Motor neuron (in vitro differentiated cells): ENCODE results near the gene C7. TPM values are rescaled to one million over a fixed set of nuclear protein-coding genes. Genes with fewer than 3 reads are reported as not detected.
A peak's percentile ranks its signal among the peaks of the same experiment; 100 is the strongest.

ENCODE experiments used
- ATAC-seq, 8 experiments: fragments of 200-7000 bp; cut with Tn5 transposase; replicated peaks in 6 of 8; 2 replicates each; pipeline ENCODE4 v1.8.0; 2021; ENCODE audit warnings: mild to moderate bottlenecking in 8 of 8, moderate library complexity in 8 of 8
- H3K27ac ChIP-seq, 2 donors: fragments of 250-450 bp; sonication (Bioruptor Pico); 2 replicates each; pipeline ENCODE4 v1.9.0; 2021; ENCODE audit warnings: antibody characterized with exemption in 2 of 2, mild to moderate bottlenecking in 2 of 2, moderate library complexity in 1 of 2
- H3K4me1 ChIP-seq, 2 donors: fragments of 250-450 bp; sonication (Bioruptor Pico); replicated peaks in 1 of 2; 2 replicates each; pipeline ENCODE4 v1.6.1; 2021; ENCODE audit warnings: antibody characterized with exemption in 2 of 2, mild to moderate bottlenecking in 2 of 2, moderate library complexity in 1 of 2
- H3K4me3 ChIP-seq, 5 donors: fragments of 250-450 bp; sonication (Bioruptor Pico); 2 replicates each; pipeline ENCODE4 v1.9.0; 2021; ENCODE audit warnings: antibody characterized with exemption in 5 of 5, mild to moderate bottlenecking in 5 of 5, moderate library complexity in 4 of 5
- WGBS, 10 experiments: fragments of 450-650 bp; shearing (Covaris generic); methylation state at CpG; one replicate each; pipeline ENCODE4 v1.0.0; 2022; 5-methylcytosine and 5-hydroxymethylcytosine counted together
- in situ Hi-C, 9 experiments: fragments of 400-800 bp; cut with MboI; loops; one replicate each; pipeline ENCODE4 v1.15.0; 2021; ENCODE audit warnings: low sequenced_read_pairs in 9 of 9, low pct_unique_long_range_greater_than_20kb in 2 of 9; ENCODE audit not compliant: unreplicated experiment in 9 of 9
- total RNA-seq, 8 experiments: library from RNA; unstranded; fragments of 300-600 nt; gene quantifications; 2 replicates each; pipeline versions ENCODE4 v1.2.3 to v1.2.4, GENCODE V29; 2022

The C7 gene
- total RNA-seq, 8 experiments from 2014 or later: 0.33 to 504 (median 1.6) TPM; not detected in 4

DNA sequence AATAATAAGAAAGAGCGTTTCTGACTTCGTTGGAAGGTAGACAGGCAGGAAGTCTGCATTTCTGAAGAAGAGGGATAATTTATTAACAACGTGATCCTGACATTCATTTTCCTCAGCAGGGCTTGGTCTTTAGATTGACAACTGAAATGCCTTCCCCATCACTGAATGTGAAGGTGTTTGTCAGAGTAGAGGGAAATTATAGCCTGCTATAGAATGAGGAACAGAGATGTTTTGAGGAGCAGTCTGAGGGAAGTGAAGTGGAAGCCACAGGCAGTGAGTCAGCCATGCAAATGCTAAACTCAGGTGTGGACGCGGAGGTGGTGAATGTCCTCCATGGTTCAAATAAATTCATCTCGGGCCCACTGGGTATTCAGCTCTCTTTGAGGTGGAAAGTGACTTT lies 30.5 kb downstream of the C7 start:
- in situ Hi-C loops: no loop called here
- Histone ChIP-seq H3K27ac (no peak overlapping the region), H3K4me3 (no peak overlapping the region), H3K4me1 (no peaks in the 10 kb centered on the region)
- 0 to 100% (median 85%) methylated on average over 1 to 6 of the region's 6 CpGs for WGBS, 10 experiments
- ATAC-seq: no peak

- no peak for ATAC-seq
- no peaks in the 10 kb centered on the region for H3K4me1 ChIP-seq
- 73 to 97% (median 93%) methylated on average over 3 to 5 of the region's 5 CpGs for WGBS, 10 experiments
- H3K27ac ChIP-seq: no peak overlapping the region
- in situ Hi-C loops: no loop called here
- no peak overlapping the region for H3K4me3 ChIP-seq
Measured at GRCh38 chr5:40945111-40945510, 35.8 kb downstream of the C7 start.

GRCh38 chr5:40955313-40955712 lies 46.0 kb downstream of the C7 start:
- Histone ChIP-seq H3K4me3 (no peak overlapping the region), H3K27ac (no peak overlapping the region), H3K4me1 (no peaks in the 10 kb centered on the region)
- in situ Hi-C loops: no loop called here
- no peak for ATAC-seq
- 20 to 100% (median 81%) methylated on average over 1 to 5 of the region's 5 CpGs for WGBS, 10 experiments

DNA sequence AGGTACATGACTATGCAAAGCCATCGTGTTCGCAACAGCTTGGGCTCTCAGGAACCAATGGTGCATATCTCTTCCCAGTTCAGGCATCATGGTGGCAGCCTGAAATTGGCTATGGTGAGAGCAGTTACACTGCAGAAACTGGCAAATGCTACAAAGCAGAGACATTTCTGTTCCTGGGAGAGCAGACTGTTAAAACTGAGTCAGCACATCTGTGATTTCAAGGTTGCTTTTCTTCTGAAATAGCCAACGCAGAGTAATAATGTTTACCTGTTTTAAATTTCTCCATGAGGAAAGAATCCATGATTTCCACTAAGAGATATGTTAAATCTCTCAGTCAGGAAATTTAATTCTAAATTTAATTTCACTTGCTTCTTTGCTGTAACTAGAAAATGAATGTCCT lies 47.8 kb downstream of the C7 start:
- Histone ChIP-seq H3K4me3 (no peak overlapping the region), H3K4me1 (no peaks in the 10 kb centered on the region), H3K27ac (no peak overlapping the region)
- WGBS, 10 experiments: 30 to 100% (median 94%) methylated on average over 1 to 3 of the region's 3 CpGs; no CpG with 5 or more reads in 2 of the 10 experiments
- in situ Hi-C loops: no loop called here
- no peak for ATAC-seq

DNA sequence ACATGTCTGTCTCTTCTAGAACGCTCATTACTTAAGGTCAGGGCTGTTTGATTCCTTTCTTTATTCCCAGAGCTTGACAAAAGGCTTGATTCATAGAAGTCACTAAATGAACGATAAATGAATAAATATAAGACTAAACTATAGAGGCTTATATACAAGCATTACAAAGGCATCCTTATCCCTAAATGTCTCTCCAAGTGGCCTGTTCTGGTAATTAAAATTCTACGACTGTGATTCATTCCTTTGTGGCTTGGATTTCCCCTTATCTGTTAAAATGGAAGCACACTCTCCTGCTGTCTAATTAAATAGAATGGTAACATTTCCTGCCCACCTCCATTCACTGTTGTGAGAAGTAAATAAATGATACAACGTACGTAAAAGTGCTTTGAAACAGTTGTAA lies 49.5 kb downstream of the C7 start:
- in situ Hi-C loops: no loop called here
- no peak overlapping the region for H3K4me3 ChIP-seq
- ATAC-seq: no peak
- 26 to 100% (median 92%) methylated on average over 2 to 5 of the region's 5 CpGs; no CpG with 5 or more reads in 1 of the 10 experiments for WGBS, 10 experiments
- H3K27ac ChIP-seq: no peak overlapping the region
- H3K4me1 ChIP-seq: no peaks in the 10 kb centered on the region

DNA sequence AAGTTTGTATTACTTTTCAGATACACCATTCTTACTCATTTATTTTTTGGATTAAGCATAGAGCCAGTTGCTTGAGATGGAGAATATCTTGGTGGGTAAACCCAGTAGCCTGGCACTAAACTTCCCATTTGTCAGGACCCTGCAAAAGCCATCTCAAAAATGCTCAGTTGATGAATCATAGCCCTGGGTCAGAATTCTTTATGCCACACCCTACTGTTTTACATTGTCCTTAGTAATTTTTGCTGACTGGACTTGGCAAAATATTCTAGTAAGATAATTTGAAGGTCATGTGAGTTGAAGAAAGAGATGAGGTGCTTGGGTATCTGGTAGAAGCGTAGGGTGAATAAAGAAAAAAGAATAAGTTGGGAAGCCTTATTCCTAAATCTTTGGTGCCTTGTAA lies 50.7 kb downstream of the C7 start:
- in situ Hi-C loops: no loop called here
- ATAC-seq: peak in 2 of 8 experiments; percentile 42 to 86
- 0 to 100% (median 75%) methylated on average over 1 of the region's 1 CpG; no CpG with 5 or more reads in 1 of the 10 experiments for WGBS, 10 experiments
- Histone ChIP-seq H3K4me3 (no peak overlapping the region), H3K4me1 (no peaks in the 10 kb centered on the region), H3K27ac (no peak overlapping the region)

DNA sequence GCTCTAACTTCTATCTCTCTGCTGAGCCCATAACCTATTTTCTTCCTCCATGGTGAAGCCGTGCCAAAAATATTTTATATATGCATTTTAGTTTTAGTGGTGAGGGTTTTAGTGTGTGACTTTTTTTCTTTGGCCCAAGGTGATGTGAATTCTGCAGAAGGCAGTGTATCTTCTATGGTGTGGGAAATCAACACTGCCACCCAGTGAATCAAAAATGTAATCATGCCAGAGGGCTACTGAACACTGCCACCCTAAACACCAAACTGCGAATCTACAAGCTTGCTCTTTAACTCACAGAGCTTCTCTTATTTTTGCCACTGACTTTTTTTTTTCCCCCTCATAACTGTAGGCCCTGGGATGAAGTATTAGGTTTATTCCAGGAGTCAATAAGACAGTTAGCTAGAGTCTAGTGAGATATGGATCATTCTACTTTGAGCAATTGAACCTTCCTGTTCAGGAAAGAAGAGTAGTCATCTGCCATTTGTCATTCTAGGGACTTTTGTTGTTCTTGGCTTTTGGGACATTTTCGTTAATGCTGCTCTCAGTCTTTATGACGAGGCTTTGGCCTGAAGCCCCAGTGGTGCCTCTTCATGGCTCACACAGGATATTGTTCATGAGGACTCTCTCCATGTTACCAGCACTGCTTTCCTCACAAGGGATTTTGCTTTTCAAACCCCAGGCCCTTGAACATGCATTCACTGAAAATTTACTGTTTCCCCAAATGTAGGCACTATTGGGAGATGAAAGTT lies 53.1 kb downstream of the C7 start:
- 25 to 100% (median 88%) methylated on average over 1 to 4 of the region's 4 CpGs for WGBS, 10 experiments
- H3K4me1 ChIP-seq: no peaks in the 10 kb centered on the region
- no peak overlapping the region for H3K27ac ChIP-seq
- no peak overlapping the region for H3K4me3 ChIP-seq
- no peak for ATAC-seq
- in situ Hi-C loops: no loop called here

- in situ Hi-C loops: no loop called here
- Histone ChIP-seq H3K27ac (no peak overlapping the region), H3K4me3 (no peak overlapping the region), H3K4me1 (no peaks in the 10 kb centered on the region)
- ATAC-seq: no peak
- 20 to 92% (median 39%) methylated on average over 1 to 2 of the region's 2 CpGs; no CpG with 5 or more reads in 5 of the 10 experiments for WGBS, 10 experiments
Measured at GRCh38 chr5:40972434-40972833, 63.1 kb downstream of the C7 start.

DNA sequence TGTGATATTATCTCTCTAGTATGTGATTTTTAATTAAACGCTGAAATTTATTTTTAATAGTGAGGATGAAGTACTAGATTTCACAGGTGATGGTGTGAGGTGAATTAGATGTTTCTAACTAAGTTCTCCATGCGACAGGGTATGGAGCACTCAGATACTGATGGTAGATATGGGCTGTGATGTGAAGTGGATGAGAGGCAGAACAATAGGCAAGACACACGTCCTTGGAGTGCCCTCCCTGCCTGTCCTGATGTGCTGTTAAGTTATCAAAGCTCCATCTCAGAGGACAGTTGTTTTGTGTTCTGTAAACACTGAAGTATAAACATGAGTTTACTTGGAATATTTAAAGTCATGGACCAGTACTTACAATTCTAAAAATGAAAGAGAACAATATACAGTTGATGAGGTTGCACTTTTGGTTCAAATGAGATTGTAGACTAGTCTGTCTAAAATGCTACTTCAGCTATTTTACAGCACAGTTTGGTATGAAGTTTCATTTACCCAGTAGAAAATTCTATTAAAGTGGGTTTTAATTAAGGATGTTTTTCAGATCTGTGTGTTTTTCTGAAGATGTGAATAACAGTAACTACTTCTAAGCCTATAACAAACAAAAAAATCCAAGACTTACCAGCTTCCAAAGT lies 64.2 kb downstream of the C7 start:
- 20 to 100% (median 71%) methylated on average over 1 to 3 of the region's 3 CpGs for WGBS, 10 experiments
- H3K27ac ChIP-seq: no peak overlapping the region
- ATAC-seq: no peak
- H3K4me1 ChIP-seq: no peaks in the 10 kb centered on the region
- in situ Hi-C loops: no loop called here
- no peak overlapping the region for H3K4me3 ChIP-seq

DNA sequence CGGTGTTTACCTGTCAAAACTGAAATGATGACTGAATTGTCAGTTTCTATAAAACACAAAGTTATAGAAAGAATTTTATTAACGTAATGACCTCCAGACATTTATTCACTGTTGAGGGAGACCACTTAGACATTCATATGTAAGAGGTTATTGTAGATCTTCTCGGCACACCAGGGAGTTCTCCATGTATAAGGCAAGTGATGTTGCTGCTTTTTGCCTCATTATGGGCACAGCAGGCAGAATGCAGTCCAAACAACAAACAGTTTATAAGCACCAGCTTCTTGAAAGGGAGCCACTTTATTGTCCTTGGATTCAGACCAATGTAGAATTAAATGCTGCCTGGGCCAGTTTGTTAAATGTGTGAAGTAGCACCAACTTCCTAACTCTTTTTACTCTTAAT lies 66.7 kb downstream of the C7 start:
- Histone ChIP-seq H3K4me1 (no peaks in the 10 kb centered on the region), H3K27ac (no peak overlapping the region), H3K4me3 (no peak overlapping the region)
- 24 to 100% (median 64%) methylated on average over 1 to 3 of the region's 3 CpGs; no CpG with 5 or more reads in 2 of the 10 experiments for WGBS, 10 experiments
- no peak for ATAC-seq
- in situ Hi-C loops: no loop called here

GRCh38 chr5:40976836-40977235 lies 67.5 kb downstream of the C7 start:
- Histone ChIP-seq H3K27ac (no peak overlapping the region), H3K4me1 (no peaks in the 10 kb centered on the region), H3K4me3 (no peak overlapping the region)
- peak in 1 of 8 experiments; percentile 34 for ATAC-seq
- in situ Hi-C loops: no loop called here
- WGBS, 10 experiments: 0 to 82% (median 60%) methylated on average over 1 to 3 of the region's 3 CpGs; no CpG with 5 or more reads in 1 of the 10 experiments

DNA sequence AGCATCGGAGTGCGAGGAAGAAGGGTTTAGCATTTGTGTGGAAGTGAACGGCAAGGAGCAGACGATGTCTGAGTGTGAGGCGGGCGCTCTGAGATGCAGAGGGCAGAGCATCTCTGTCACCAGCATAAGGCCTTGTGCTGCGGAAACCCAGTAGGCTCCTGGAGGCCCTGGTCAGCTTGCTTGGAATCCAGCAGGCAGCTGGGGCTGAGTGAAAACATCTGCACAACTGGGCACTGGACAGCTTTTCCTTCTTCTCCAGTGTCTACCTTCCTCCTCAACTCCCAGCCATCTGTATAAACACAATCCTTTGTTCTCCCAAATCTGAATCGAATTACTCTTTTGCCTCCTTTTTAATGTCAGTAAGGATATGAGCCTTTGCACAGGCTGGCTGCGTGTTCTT lies 72.1 kb downstream of the C7 start:
- Histone ChIP-seq H3K4me1 (peaks cover 0 to 9% of the 10 kb centered on the region in 2 donors), H3K4me3 (no peak overlapping the region), H3K27ac (no peak overlapping the region)
- in situ Hi-C loops: no loop called here
- ATAC-seq: no peak
- 28 to 100% (median 76%) methylated on average over 1 to 8 of the region's 9 CpGs; no CpG with 5 or more reads in 2 of the 10 experiments for WGBS, 10 experiments

- 0 to 83% (median 54%) methylated on average over 1 to 3 of the region's 3 CpGs; no CpG with 5 or more reads in 4 of the 10 experiments for WGBS, 10 experiments
- Histone ChIP-seq H3K4me1 (peaks cover 0 to 9% of the 10 kb centered on the region in 2 donors), H3K4me3 (no peak overlapping the region), H3K27ac (no peak overlapping the region)
- in situ Hi-C loops: no loop called here
- no peak for ATAC-seq
Measured at GRCh38 chr5:40983781-40984180, 74.5 kb downstream of the C7 start.
